Activated CD4-positive, alpha-beta T cell treated with anti-CD3 and anti-CD28 coated beads for 24 hours (primary cell): ENCODE results near the gene CA5A.

Experiments used
- DNase-seq, 2 donors: peaks; one replicate each; pipeline ENCODE4 v3.0.0-alpha.2; 2020; ENCODE audit warnings: low read depth in 2 of 2

CA5A gene

DNA sequence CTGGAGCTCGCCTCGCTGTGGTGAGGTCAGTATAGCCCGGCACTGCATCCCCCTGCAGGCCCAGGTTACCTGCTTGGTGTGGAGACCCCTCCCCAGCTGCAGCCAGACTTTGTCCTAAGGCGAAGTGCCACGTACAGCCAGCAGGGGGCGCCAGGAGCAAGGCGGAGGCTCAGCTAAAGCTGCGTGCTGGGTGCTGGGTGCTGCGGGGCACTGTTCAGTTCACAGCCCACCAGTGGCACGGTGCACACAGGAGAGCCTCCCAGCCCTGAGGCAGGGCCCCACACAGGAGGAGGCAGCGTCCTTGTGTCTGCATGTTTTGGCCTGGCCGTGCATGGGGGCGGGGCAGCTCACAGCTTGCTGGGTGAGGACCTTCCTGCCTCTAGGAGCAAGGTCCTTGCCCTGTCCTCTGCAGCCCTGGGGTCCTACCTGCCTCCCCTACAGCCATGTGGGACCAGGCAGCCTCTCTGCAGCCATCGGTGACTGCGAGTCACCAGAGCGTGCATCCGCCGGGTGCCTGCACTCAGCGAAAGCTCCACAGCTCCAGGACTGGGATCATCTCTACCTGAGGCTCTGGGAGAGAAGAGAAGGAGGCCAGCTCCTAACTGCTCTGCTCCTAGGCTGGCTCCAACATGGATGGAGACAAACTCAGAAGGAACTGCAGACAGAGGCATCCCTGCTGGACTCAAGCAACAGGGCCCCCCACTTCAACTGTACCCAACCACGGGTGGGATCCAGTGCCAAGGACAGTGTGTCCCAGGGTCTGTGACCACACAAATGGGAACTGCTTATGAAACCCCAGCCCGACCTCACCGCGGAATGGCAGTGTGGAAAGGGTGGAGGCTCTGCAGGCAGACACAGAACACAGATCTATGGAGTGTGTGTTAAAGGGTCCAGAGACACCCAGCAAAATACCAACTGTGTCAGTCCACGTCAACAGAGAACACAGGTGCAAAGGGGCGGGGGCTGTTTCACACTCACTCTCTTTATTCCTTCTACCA, 86.0 kb downstream of the CA5A start:
- peak; percentile 53 to 54 for DNase-seq

DNA sequence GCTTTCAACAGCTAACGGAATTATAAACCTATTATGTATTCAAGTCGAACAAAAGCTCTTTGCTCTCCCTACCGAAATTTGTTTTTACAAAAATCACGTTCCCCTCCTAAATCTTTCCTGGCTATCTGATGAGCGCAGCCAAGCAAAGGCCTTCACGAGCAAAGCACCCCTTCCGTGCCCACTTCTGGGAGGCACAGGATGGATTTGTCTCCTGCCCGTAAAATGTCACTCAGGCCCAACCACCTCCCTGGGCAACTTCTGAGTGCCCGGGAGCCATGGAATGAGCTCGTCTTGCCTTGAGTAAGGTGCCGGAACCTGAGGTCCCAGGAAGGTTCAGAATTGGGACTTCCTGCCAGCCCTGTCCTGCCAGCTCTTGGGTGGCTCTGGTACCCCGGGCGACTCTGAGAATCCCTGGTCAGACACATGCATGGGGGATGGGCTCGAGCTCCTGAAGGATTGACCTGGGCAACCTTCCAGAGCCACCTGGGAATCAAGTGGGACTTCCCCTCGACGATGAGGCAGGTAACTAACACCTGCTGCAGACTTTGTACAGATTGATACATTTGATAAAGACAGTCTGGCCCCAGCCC, 86.8 kb downstream of the CA5A start:
- no peak for DNase-seq

DNA sequence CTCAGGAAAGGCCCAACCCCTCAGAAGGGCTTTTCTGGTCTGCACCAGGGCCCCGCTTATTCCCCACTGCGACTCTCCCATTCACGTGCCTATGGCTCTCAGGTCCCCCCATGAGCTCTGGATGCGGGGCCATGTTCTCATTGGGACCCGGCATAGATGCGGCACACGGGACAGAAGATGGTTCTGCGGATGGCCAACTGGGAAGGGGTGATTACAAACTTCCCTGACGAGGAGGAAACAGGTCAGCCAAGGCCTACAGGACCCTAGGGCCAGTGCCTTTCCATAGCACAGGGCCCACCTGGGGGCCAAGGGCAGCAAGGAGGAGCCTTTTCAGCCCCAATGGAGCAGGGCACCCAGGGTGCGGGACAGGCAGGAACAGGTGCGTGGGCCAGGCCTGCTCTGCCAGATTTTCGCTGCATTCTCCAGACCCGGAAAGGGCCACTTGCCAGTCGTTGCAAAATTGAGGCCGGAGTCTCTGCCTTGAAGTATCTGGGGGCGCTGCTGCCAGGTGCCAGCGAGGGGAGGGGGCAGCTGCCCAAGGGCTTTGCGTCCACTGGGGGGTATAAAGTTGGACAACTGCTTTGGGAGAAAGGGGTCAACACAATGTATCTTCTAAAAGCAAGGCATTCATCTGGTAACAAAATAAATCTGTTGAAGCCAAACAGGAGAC, 87.5 kb downstream of the CA5A start:
- DNase-seq, result no peak

DNA sequence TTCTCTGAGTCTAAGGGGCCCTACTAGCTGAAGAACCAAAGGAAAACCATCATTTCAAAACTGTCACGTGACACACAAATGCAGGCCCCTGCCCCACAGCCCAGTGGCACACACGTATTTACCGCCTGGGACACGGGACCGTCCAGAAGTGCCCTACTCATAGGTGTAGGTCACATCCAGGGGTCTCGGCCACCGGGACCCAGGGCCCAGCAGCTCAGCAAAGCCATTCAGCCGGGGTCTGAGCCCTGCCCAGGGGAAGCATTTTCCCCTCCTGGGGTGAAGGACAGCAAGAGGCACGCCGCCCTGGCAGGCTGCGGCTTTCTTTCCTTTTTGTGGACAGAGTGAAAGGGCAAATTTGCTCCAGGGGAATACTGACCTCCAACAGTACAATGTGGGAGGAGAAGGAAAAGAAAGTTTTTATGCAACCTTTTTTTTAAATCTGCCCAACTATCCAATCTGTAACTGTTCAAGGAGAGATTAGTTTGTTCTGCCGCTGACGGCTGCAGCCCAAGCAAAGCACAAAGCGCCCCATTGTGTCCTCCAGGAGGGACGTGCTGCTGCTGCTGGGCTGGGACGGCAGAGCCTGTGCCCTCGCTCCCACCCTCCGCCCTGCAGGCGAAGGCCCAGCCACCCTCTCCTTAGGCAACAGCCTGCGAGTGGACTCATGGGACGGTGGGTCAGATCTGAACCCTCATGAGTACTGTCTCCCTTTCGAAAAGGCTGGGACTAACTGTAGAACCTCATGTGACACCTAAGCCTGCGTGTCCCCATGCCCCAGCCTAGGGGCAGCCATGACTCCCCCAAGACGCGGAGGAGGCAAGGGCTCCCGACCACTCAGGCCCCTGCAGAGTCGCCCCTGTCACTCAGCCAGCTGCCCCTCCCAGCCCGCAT, 88.3 kb downstream of the CA5A start:
- DNase-seq, result no peak

DNA sequence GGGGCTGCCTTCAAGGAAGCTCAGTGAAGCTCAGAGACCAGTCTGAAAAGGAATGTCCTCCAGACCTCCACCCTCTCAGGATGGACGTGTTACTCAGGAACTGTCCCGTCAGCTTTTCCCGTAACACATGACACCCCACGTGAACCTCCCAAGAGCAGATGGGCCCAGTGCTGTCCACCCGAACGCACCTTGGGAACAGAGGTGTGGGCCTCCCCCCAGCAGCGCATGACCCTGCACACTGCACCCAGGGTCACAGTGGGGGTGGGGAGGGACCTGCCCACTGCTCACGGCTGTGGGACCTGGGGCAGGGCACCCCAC, 88.9 kb downstream of the CA5A start:
- no peak for DNase-seq

DNA sequence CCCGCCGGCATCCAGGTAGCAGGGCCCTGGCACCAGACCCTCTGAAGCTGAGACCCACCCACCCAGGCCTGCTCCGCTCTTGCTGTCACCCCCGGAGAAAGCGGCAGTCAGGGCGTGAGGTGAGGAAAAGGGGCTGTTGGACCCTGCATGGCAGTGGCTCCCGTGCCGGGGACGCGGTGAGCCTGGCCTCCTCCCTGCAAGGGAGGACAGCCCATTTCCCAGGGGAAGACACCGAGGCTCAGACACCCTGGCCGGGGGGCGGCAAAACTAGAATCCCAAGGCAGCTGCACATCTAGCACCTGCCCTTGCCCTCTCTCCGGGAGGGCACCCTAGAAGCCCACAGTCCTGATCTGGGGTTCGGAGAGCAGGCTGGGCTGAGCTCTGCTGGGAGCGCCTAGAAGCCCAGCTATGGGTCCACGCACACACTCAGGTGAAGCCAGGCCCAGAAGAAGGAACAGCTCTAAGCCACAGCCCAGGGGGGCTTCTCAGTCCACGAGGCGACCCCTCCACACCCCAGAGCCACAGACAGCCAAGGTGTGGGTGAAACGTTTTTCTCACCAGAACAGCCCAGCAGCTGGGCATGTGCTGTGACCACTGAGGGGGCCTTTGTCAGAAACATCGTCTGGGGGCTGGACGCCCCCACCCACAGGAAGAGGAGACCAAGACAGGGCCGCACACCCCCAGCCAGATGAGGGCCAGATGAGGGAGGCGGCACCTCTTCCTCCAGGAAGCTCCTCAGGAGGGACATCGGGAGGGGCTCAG, 89.4 kb downstream of the CA5A start:
- no peak for DNase-seq

DNA sequence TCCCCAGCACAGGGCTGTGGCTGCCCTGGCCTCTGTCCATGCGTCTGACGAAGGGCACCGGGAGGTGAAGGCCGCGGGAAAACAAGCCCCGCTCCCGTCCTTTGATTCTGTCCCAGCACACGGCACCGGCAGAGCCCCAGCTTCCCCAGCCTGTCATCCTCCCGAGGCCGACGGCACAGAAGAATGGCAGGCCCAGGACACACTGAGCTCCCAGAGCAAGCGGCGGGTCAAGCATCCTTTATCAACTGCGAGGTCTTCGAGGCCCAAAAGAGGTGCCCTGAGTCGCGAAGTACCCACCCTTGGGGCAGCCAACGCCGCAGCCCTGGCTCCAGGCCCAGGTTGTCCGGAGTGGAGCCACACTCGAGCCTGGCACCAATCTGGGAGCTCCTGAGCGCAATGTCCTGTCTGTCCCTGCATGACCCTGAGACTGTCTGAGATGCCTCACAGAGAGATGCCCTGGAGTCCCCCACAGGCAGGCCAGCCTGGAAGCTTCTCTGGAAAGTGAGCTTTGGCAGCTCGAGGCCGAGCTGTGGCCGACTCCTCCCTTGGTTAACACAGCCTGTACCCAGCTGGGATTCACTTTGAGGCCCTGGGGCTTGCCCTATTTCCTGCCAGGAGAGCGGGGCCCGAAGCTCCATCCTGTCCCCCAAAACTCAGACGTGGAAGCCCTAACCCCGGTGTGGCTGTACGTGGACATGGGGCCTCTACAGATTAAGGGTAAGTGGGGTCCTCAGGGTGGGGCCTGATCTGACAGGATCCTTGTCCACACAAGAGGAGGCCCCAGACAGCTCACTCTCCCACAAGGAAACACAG, 90.3 kb downstream of the CA5A start:
- DNase-seq, result no peak

DNA sequence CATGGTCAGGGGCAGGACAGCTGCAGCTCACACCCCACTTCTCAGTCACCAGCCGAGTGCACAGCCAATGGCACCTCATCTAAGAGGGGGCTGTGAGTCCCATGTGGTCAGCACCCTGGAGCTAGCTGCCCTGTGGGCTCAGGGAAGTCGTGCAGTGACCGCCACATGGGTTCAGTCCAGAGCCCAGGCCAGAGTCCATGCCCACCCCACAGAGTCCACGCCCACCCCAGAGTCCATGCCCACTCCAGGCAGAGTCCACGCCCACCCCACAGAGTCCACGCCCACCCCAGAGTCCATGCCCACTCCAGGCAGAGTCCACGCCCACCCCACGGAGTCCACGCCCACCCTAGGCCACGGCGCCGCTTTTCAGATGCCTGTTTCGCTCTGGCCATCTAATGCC, 91.1 kb downstream of the CA5A start:
- no peak for DNase-seq

DNA sequence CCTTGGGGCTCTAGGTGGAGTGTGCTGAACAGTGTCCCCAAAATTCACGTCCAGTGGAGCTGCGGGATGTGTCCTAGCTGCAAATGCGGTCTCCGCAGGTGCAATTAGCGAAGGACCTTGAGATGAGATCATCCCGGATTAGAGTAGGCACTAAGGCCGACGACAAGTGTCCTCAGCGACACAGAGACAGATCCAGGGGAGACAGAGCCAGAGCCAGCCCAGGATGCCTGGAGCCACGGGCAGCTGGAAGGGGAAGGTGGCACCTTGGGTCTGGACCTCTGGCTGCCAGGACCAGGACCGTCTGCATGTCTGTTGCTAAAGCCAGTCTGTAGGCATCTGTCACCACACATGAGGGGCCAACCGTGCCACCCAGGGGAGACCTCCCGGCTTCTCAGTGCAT, 91.5 kb downstream of the CA5A start:
- no peak for DNase-seq

DNA sequence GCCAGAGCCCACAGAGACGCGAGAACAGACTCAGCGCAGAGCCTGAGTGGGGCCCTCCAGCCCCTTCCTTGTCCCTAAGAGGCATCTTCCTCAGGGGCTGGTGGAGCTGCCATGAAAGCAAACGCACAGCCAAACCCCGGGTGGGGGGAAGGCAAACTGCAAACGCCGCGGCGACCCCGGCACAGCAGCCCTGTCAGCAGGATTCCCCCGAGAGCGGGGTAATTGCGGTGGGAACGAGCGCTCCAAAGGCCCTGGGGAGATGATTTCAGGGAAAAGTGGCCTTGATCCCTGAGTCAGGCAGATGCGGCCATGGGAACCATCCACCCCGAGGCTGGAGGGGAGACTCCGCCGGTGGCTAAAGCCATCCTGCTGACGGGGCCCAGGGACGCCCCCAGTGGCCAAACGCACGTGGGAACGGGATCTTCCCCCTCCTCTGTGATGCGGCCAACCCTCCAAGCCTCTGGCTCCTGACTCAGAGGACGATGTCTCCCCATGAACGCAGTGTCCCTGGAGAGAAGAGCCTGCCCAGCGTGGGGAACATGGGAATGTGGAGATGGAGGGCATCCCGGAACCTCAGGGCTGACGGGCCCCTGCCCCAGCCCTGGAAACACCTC, 92.1 kb downstream of the CA5A start:
- DNase-seq, result no peak

DNA sequence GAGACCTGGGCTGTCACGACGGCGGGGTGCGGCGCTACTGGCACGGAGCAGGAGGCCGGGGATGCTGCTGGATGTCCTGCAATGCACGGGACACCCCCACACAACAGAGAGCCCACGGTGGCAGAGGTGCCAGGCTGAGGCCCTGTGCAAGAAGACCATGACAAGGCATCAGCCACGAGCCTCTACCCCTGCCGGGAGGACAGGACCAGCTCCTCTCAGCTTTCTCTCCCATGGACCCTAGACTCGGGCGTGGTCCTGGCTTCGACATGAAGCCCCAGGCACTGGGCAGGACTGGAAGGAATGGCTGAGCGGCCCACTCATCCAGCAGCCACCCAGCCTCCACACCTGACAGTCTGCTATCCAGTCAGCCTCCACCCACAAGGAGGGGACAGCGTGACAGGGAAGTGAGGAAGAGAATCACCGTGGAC, 92.6 kb downstream of the CA5A start:
- DNase-seq, result no peak

DNA sequence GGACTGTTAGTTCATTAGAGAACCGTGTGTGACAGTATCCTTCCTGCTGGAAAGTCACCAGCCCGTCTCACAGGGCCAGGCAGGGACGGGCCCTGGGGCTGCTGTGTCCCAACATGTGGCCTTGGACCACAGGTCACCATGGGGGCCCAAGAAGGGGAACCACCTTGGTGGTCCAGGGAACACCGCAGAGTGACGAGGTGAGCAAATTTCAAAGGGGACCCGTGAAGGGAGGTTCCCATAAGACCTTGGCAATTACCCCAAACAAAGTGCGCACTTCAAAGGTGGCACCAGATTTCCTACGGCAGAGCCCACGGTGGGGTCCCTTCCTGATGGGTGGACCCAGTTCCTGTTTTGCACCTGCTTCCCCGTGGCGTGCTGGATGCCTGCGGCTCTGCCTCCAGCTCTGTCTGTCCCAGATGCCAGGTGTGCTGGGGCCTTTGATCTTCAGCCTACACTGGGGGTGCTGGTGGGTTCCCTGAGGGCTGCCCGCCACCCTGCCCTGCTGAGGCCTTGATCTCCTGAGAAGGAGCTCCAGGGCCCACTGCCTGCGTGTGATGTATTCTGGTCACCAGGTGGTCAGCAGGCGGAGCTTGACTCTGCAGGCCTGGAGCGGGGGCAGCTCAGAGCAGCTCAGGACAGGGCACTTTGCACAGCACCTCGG, 94.0 kb downstream of the CA5A start:
- no peak for DNase-seq

DNA sequence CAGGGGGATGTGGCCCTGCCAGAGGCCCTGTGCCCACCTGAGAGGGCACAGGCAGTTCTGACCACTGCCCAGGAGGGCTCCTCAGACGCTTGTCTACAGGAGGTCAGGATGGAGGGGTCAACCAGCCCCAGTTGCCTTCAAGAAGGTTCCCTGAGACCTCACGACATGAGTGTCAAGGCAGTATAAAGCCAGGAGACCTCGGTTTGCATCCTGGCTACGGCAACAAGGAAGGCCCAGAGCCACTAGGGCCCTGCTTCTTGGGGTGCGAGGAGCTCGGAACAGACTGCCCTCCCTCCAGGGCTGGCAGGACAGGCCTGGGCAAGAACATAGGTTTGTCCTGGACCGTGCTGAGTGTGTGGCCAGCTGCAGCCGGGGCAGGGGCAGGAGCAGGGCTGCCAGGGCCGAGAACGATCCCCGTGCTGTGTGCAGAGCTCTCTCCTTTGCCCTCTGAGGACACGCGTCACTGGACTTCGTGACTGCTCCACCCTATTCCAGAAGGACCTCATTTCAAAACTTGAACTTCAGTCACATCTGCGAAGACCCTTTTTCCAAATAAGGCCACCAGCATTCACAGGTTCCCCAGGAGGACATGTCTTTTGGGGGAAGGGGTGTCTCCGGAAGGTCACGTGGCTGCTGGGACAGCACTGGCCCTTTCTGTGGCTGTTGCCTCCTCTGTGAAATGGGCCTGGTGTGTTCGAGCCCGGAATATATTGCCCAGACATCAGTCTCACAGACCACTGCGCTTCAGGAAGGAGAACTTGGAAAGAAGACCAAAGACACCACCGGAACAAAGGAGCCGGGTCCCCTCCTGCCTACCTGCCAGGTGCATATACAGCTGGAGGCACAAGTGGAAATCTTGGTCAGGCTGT, 94.8 kb downstream of the CA5A start:
- DNase-seq, result no peak

DNA sequence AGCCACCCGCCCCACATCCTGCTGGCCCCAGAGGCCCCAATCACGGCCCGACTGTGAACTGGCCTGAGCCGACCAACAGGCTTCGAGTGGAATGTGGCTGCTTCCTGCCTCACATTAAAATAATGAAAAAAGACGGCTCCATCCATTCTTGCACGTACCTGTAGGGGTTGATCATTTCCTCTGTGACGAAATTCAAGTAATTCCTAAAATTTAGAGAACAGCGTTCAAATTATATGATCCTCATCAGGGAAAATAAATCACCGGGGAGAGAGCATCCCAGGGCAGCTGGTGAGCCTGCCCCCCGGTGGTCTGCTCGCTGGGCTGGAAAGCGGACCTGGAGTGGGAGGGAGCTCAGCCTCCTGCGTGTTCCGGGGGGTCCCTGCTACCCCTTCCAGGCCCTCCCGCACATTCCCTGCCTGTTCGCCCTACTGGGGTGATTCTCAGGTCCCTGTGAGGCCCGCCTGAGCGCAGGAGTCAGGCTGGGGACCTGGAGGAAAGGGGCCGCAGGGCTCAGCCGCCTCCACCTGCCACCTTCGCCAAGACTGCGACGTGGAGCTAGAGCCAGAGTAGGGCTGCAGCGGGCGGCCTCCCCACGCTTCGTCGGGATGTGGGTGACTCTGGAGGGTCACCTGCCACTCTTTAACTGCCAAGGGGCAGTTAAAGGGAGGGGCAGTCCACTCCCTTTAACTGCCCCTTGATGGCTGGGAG, 95.9 kb downstream of the CA5A start:
- DNase-seq, result no peak

DNA sequence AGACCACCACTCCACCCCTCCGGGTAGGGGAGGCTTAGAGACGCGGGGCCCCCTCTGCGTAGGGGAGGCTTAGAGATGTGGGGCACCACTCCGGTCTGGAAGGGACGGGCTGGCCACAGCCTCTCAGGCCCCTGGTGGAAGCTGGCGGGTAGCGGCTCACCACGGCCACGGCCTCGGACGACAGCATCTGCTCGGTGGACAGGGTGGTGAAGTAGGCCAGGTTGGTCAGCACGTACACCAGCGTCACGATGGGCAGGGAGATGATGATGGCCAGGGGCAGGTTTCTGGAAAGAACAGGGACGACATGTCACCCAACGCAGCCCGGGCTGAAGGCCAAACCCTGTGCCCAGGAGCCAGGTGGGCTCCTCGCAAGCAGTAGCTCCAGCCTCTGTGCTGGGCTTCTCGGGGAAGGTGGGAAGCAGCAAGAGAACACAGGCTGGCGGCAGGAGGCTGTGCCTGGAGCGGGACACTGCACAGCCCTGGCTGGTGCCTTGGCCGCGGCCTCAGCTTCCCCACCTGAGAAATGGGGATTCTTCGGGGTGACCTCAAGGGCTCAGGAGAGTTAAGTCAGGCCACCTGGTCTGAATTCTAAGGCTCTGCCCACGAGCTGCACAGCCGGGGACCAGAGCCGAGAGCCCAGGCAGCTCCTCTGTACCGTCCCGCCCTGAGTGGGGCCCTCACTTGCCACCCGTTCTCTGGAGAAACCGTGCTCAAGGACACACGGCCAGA, 96.6 kb downstream of the CA5A start:
- DNase-seq, result no peak

DNA sequence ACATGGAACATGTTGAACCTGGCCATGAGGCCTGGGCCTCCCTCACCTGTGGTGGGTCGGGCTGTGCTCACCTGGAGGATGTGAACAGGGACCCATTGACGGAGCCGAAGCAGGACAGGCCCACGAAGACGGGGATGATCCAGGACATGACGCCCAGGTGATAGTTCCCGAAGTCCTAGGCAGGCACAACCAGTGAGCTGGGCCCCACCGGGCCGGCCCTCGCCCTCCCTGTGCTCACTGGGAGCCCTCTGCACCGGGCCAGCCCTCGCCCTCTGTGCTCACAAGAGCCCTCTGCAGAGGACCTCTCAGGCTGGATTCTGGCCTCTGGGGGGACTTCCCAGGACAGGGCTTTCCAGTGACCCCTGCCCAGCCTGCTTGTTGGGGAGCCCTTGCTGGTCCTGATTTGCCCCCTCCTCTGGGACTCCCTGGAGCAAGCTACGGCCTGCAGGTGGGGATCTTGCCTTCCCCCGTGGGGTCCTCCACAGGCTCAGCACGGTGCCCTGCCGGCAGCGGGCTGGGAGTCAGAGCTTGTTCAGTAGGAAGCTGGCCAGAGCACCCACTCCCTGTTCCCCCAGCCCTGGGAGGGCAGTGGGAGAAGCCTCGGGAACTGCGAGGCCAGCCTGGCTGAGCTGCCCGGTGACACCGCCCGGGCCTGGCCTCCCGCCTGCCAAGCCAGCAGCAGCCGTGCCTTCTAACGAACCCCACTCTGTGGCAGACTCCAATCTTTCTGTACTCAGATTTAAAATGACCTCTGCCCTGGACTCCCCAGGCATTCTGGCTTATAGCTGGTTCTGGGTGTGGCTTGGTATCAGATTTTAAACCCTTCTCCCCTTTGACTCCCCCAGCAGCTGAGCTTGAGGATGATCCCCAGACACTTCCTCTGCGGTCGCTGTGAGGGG, 97.4 kb downstream of the CA5A start:
- DNase-seq, result no peak
